ENCODE data around the gene DUSP18.

The DUSP18 gene

GRCh38 chr22:30614268-30614667 is 53.4 kb downstream of the DUSP18 start:
- no peak for DNase-seq

GRCh38 chr22:30612789-30613188 is 54.9 kb downstream of the DUSP18 start:
- DNase-seq: no peak
- intact Hi-C loops (cut with DNase I): no loop called here

More at GRCh38 chr22:30614268-30614667, 53.4 kb downstream of the DUSP18 start:
- intact Hi-C loops (cut with DNase I): no loop called here

Measured in head of caudate nucleus (tissue), 42 donors.